HG02973 (cell line): ENCODE results near the gene SIK3.
"Not testable (repeated sequence)": the region's sequence is repeated elsewhere in the genome, so short reads cannot be mapped to it uniquely, and the experiment has no call there.

Experiments
- ATAC-seq: cut with Tn5 transposase; IDR thresholded peaks from one replicate; pipeline ENCODE4 v1.9.1; 2021; ENCODE audit warnings: moderate library complexity; ENCODE audit not compliant: unreplicated experiment

The SIK3 gene

DNA sequence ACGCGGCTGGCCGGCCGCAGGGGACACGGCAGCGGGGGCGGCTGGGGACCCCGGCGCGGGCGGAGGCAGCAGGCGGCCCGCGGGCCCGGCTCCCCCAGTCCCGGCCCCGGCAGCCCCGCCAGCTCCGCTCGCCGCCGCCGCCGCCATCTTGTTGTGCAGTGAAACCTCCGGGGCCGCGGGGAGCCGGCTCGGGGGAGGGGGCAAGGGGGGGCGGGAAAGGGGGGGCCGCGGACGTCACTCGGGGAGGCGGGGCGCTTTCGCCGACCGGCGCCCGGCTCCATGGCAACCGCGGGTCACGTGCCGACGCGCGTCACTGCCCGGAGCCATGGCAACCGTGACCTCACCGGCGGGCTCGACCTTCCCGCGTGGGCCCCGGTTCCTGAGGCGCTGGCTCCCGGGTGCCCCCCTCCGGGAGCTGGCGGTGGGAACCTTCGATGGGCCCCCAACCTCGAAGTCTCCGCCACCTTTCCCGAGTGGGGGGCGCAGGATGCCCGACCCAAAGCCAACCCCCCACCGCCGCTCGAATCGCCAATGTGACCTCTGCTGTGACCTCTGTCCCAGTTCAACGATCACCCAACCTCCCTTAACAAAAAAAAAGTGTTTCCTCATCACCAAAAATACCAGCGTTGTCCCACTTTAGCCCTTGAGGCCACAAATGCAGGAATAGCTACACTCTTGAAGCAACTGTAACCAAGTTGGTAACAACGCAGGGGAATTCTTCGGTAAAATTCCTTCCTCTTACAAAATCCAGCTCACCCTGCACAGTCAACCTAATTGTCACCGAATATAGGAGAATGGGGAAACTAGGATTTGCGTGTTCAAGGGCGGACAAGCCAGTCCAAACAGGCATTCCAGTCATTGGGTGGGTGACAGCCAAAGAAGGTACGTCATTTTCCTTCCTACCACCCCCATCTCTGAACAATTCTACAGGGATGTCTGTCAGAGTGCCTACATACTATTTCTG is at the start of gene SIK3:
SIK3 (minus strand) TSS at position 160 of the 964 bp plus-strand sequence; CDS start at position 147, 13 bp downstream.
- peak; percentile 62 for ATAC-seq

DNA sequence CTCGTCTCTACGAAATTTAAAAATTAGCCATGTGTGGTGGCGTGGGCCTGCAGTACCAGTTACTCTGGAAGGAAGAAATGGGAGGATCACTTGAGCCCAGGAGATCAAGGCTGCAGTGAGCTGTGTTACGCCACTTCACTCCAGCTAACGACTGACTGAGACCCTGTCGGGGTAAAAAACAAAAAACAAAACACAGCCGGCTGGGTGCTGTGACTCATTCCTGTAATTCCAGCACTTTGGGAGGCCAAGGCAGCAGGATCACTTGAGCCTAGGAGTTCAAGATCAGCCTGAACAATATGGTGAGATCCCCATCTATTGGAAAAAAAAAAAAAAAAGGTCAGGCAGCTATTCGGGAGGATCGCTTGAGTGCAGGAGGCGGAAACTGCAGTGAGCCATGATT is 48.3 kb upstream of the SIK3 start:
- ATAC-seq, result no peak

DNA sequence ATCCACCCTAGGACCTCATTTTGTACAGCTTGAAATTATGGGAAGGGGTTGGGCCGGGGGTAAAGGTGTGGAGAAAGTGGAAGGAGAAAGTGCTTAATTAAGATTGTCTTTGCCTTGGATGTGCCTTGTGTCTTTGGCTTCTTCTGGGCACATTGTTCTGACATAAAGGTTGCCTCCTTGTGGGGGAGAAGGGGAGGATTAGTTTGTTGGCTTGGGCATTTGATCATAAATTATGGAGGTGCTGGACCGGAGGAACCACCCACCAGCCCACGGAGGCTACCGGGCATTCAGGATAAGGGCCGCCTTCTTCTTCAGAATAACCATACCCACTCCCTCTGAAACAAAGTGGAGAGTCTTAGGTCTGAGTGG is 47.1 kb upstream of the SIK3 start:
- no peak for ATAC-seq

DNA sequence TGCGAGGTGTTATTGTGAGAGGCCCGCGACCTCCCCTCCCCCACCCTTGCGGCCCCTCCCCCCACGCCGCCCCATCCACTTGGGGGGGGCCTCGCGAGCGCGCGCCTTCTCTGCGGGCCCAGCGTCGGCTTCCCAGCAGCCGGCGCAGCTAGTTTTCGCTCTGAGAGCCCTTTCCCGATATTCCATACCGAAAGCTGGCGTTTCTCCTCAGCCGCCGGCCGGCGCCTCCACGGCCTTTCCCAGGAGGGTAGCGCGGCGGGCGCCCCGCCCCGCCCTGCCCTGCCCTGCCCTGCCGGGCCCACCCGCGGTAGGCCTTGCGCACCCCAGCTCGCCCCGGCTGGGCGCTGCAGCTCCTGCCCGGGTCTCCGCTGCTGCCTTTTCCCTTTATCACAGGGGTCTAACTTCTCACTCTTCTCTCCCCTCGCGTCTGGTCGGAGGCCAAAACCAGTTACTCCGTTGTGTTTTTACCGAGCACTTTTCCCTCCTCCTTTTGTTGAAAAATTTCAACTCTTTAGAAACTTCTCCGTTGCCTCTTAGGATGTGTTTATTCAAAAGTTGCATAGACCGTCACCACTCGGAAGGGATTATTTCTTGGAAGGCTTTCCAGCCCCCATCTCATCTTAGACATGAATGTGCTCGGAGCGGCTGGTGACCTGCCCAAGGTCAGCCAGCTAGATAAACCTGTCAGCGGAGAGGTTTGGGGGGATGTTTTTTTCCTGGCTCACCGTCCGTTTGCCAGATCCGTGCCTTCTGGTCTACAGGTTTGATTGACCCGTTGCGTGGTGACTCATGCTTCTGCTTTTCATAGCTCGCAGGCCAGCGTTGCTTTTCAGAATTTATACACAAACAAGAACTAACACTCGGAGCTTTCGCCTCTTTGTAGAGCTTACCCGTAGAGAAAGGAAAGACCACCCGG is 46.5 kb upstream of the SIK3 start:
- ATAC-seq, result peak; percentile 41

DNA sequence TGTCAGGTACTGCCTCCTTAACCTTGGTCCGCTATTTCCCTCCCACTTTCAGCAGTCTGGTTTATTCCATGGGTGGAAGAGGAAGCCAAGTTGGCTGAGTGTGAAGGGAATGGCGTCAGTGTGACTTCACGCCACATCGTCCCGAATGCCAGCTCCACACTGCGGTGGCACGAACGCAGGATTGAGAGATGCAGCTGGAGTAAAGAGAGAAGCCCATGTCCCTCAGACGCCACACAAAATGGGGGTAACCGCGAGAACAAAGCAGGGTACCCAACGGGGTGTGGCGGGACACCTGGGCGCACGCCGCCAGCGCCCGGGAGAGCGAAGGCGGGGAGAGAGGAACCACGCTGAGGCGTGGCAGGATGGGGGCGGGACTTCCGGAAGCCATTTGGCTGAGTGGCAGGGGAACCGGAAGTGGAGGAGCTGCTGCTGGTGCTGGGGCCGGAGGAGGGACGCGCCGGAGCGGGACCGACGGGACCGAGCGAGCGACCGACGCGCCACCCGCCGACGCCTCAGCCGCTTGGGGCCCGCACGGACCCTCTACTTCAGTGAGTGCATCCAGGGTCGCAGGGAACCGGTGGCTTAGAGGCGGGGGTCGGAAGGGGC is 45.7 kb upstream of the SIK3 start, which contains the start of gene PAFAH1B2:
PAFAH1B2 (plus strand) TSS at position 417 of the 606 bp plus-strand sequence. CDS start 8,161 bp downstream, outside the sequence.
- ATAC-seq, result peak; percentile 94

DNA sequence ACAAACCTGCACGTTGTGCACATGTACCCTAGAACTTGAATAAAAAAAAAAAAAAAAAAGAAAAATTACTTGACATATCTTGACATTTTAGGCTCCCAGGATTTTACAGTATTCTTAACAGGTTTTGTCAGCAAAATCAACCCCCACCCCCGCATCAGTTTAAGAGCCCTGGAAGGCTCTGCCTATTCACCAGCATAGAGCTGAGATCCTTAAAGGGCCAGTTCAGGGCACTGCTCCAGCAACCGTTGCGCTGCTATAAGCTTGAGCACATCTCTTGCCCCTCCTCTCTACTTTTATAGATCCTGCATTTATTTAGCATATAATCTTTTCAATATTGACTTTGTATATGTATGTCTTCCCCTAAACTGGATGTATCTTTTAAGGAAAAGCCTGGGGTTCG is 45.2 kb upstream of the SIK3 start:
- ATAC-seq, result peak; percentile 20

DNA sequence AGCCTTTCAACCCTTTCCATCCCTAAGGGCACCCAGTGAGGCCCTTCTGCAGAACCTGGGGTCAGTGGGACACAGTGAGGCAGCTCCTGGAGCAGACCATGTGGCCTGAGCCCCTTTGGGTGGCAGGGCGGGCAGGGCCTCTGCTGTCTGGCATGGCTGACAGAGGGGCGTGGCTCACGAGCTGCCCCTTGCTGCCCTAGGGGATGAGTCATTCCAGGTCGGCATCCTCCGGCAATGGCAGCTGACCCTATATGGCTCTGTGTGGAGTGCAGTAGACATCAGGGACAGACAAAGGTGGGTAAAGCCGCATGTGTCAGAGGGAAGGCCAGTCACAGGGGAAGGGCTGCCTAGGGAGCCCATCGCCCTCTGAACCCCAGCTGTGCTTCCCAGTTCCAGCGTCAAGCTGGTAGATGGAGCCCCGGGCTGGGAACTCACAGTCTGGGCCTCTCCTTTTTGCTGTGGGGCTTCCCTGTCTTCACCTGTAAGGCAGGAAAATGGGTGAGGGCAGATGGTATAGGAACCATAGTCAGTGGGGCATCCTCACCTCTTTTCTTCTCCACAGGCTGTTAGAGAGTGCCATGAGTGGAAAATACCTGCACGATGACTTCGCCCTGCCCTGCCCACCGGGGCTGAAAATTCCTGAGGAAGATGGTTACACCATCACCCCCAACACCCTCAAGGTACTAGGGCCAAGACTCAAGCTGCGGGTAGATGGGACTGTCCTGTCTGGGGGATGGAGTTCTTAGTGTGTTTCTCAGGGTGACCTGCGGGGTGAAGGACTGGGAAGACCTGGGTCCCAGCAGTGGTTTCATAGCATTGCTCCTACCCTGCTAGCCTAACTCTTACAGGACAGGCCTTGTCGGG is 39.2 kb upstream of the SIK3 start:
- not testable (repeated sequence) for ATAC-seq

DNA sequence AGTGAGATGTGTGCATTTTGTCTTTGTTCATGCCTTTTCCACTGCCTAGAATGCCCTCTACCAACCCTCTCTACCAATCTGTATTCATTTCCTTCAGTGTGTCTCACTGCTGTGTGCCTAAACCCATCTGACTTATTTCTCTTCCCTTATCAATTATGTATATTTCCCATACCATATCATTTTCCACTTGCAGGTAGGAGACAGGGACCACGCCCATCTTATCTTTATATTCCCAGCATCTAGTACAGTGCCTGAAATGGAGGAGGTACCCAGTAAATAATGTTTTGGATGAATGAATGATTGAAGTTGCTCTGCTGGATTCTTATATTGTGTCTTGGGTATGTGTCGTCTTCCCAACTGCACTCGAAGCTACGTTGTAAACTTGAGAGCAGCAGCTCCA is 36.8 kb upstream of the SIK3 start:
- ATAC-seq, result not testable (repeated sequence)

DNA sequence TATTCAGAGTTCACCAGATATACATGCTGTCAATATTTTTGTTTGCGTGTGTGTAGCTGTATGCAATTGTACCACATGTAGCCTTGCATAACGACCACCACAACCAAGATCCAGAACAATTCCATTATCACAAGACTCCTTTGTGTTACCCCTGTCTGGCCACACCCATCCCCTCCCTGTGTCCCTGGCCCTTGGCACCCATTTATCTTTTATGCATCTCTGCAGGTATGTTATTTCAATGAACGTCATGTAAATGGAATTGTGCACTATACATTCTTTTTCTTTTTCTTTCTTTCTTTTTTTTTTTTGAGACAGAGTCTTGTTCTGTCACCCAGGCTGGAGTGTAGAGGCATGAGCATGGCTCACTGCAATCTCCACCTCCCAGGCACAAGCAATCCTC is 36.2 kb upstream of the SIK3 start:
- no peak for ATAC-seq

DNA sequence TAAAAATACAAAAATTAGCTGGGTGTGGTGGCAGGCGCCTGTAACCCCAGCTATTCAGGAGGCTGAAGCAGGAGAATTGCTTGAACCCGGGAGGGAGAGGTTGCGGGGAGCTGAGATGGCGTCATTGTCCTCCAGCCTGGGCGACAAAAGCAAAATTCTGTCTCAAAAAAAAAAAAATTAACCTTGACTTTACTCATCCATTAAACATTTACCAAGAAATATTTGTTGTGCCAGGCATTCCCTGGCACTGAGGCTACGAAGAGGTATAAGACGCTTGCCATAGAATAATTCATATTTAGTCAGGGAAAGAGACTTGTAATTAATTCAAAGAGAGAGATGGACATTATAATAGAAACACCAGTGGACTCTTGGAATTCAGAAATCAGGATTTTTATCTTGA is 32.7 kb upstream of the SIK3 start:
- ATAC-seq, result no peak

DNA sequence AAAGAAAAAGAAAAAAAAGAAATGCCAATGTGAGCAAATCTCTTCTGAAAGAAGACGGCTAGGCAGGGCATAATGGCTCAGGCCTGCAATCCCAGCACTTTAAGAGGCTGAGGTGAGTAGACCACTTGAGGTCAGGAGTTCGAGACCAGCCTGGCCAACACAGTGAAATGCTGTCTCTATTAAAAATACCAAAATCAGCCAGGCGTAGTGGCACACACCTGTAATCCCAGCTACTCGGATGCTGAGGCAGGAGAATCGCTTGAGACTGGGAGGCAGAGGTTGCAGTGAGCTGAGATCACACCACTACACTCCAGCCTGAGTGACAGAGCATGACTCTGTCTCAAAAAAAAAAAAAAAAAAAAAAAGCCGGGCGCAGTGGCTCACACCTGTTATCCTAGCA is 32.2 kb upstream of the SIK3 start:
- ATAC-seq, result not testable (repeated sequence)

DNA sequence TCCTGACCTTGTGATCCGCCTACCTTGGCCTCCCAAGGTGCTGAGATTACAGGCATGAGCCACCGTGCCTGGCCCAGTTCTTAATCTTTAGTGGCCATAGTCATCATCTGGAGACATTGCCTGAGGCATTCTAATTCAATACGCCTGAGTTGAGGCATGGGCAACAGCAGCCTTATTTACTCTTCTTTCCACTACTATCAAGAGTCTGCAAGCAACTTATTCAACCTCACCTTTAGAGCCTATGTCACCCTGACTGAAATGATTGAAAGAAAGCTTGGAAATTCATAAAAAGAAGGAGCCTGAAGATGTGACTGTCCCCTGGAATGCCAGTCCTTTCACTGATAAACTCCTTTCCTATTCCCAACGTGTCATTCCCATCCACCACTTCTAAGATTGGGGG is 30.1 kb upstream of the SIK3 start:
- no peak for ATAC-seq

DNA sequence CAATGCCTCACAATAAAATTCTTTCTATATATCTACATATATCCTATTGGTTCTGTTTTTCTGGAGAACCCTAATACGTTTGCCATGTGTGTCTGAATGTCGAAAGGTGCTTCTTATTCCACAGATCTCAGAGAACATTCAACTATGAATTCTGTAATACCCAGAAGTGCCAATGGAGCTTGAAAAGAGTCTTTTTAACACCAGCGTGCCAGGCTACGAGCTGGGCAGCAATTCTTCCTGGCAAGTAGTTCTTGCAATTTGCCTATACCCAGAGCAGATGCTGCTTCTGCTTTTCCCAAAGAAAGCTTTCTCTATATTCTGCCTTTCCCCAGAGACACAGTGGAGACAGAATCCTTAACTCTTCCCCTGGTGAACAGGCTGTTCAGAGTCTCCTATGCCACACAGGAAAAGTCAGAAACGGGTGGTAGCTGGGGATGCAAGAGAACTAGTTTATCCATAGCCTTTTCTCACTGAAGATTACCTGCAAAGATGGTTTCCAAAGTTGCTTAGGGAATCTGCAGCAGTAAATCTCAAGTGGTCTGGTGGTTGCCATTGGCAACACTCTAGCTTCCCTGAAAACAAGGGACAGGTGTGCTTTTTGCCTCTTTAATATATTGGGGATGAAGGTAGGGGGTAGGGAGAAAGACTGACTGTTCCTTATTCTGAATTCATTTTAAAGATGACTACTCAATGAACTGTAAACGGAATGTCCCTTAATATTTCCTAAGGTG is 29.1 kb upstream of the SIK3 start:
- no peak for ATAC-seq

DNA sequence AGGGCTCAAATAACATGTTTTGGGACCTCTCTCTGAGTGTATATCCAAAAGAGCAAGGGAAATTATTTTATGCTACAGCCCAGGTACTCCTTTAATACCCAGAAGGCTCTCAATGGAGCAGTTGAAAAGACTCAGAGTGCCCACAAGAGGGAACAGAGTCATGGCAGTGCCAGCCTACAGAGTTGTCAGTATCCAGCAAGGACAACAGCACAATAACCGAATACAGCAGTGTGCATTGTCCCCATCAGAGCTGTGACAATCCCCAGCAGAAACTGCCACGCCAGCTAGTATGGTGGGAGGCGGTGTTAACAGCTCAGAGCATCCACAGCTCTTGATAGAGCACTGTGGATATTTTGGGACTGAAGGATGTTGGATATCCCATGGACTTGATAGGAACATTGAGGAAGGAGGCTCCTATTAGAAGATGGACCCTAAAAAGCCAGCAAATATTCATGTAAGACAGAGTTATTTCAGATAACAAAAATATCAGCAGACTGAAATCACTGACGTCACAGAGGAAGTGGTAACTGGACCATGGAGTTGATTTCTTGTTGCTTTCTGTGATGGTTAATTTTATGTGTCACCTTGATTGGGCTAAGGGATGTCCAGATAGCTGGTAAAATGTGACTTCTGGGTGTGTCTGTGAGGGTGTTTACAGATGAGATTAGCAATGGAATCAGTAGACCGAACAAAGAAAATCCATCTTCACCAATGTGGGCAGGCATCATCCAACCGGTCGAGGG is 28.2 kb upstream of the SIK3 start:
- no peak for ATAC-seq

DNA sequence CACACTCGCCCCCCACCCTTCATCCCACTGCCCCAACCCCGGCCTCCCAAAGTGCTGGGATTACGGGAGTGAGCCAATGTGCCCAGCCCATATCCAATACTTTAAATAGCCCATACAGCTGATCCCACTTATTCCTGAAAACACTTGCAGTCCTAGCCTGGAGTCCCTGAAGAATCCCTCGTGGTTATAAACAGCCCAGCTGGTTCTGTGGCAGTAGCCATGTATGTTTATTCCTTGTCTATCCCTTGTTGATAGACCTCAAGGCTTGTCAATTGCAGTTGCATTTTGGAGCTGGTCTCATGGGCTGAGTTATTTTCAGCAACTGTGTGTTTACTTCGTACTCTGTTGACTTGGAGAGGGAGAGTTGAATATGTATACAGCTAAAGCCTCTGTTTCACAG is 24.3 kb upstream of the SIK3 start:
- no peak for ATAC-seq

DNA sequence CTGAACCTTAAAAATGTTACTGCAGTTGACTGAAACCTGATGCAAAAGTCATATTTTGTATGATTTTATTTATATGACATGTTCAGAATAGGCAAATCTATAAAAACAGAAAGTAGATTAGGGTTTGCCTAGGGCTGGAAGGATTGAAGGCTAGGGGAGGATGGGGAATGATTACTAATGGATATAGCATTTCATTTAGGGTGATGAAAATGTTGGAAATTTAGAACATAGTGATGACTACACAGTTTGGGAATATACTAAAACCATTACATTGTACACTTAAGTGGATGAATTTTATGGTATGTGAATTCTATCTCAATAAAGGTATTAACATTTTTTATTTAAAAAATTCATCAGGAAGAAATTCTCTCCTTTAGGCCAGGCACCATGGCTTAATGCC is 22.9 kb upstream of the SIK3 start:
- no peak for ATAC-seq

DNA sequence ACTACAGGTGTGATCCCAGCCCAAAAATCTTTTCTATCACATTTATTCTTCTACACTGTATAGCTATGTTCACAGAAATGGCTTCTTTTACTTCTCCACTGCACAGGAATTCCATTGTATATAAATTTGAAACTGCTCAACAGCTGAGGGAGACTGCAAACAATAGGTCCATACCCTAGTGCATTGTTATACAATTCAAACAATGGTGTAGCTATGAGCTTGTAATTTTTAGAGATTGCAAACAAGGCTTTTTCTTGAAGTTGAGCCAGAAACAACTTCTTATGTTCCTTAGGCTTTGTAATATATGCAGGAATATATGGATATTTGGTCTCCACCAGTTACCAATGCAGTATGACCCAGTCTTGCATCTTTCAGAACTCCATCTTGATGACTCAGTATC is 19.5 kb upstream of the SIK3 start:
- no peak for ATAC-seq

DNA sequence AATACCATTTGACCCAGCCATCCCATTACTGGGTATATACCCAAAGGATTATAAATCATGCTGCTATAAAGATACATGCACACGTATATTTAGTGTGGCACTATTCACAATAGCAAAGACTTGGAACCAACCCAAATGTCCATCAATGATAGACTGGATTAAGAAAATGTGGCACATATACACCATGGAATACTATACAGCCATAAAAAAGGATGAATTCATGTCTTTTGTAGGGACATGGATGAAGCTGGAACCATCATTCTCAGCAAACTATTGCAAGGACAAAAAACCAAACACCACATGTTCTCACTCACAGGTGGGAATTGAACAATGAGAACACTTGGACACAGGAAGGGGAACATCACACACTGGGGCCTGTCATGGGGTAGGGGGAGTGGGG is 14.7 kb upstream of the SIK3 start:
- not testable (repeated sequence) for ATAC-seq

DNA sequence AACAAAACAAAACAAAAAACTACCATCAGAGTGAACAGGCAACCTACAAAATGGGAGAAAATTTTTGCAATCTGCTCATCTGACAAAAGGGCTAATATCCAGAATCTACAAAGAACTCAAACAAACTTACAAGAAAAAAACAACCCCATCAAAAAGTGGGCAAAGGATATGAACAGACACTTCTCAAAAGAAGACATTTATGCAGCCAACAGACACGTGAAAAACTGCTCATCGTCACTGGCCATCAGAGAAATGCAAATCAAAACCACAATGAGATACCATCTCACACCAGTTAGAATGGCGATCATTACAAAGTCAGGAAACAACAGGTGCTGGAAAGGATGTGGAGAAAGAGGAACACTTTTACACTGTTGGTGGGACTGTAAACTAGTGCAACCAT is 14.3 kb upstream of the SIK3 start:
- not testable (repeated sequence) for ATAC-seq
